H9 (cell line): ENCODE results near the gene SPOP. TPM values are rescaled to one million over a fixed set of nuclear protein-coding genes. Genes with fewer than 3 reads are reported as not detected.

Experiments used
- DNase-seq: peaks from one replicate; pipeline ENCODE4 v3.0.0-alpha.2; 2017
- H2AFZ ChIP-seq: one replicate; pipeline ENCODE4 v1.6.1; 2013; ENCODE audit warnings: mild to moderate bottlenecking, low read length, control low read depth, moderate library complexity
- H2AK5ac ChIP-seq: 2 replicates; pipeline ENCODE4 v1.6.1; 2013; ENCODE audit warnings: low read length, control low read depth, mixed read lengths; ENCODE audit not compliant: insufficient read length
- H2BK120ac ChIP-seq: one replicate; pipeline ENCODE4 v1.6.1; 2013; ENCODE audit warnings: low read depth, mild to moderate bottlenecking, low read length, control low read depth, inconsistent platforms; ENCODE audit not compliant: poor library complexity, severe bottlenecking
- H2BK12ac ChIP-seq: 2 replicates; pipeline ENCODE4 v1.6.1; 2013; ENCODE audit warnings: low read length, control low read depth, mixed read lengths, low read depth; ENCODE audit not compliant: insufficient read length
- H2BK15ac ChIP-seq: 2 replicates; pipeline ENCODE4 v1.6.1; 2013; ENCODE audit warnings: low read depth, low read length, control low read depth
- H2BK20ac ChIP-seq: one replicate; pipeline ENCODE4 v1.6.1; 2013; ENCODE audit warnings: low read depth, mild to moderate bottlenecking, low read length, control low read depth, inconsistent platforms; ENCODE audit not compliant: poor library complexity, severe bottlenecking
- H2BK5ac ChIP-seq: 2 replicates; pipeline ENCODE4 v1.6.1; 2013; ENCODE audit warnings: low read length, control low read depth, mixed read lengths; ENCODE audit not compliant: insufficient read length
- H3K14ac ChIP-seq: 2 replicates; pipeline ENCODE4 v1.6.1; 2013; ENCODE audit warnings: low read length, control low read depth; ENCODE audit not compliant: insufficient read depth
- H3K18ac ChIP-seq: 2 replicates; pipeline ENCODE4 v1.6.1; 2013; ENCODE audit warnings: low read depth, mild to moderate bottlenecking, mixed read lengths, low read length, control low read depth; ENCODE audit not compliant: insufficient read length
- H3K23ac ChIP-seq: 2 replicates; pipeline ENCODE4 v1.6.1; 2013; ENCODE audit warnings: low read length, control low read depth, mixed read lengths, low read depth; ENCODE audit not compliant: insufficient read length
- H3K23me2 ChIP-seq: 2 replicates; pipeline ENCODE4 v1.6.1; 2013; ENCODE audit warnings: low read depth, mild to moderate bottlenecking, mixed read lengths, low read length, control low read depth; ENCODE audit not compliant: insufficient read length, poor library complexity, severe bottlenecking
- H3K27ac ChIP-seq: 2 replicates; pipeline ENCODE4 v1.5.1; 2013; ENCODE audit warnings: low read length, control low read depth, mixed read lengths, low read depth; ENCODE audit not compliant: insufficient read length
- H3K27me3 ChIP-seq: 2 replicates; pipeline ENCODE4 v1.6.1; 2013; ENCODE audit warnings: low read length, control low read depth, inconsistent platforms; ENCODE audit not compliant: insufficient read depth
- H3K4ac ChIP-seq: 2 replicates; pipeline ENCODE4 v1.6.1; 2013; ENCODE audit warnings: low read depth, mild to moderate bottlenecking, control low read depth, inconsistent platforms, low read length, moderate library complexity
- H3K4me1 ChIP-seq: 2 replicates; pipeline ENCODE4 v1.6.1; 2013; ENCODE audit warnings: low read length, control low read depth, inconsistent platforms; ENCODE audit not compliant: insufficient read depth
- H3K4me2 ChIP-seq: 2 replicates; pipeline ENCODE4 v1.6.1; 2013; ENCODE audit warnings: low read length, control low read depth, mixed read lengths; ENCODE audit not compliant: insufficient read length, insufficient read depth
- H3K56ac ChIP-seq: 2 replicates; pipeline ENCODE4 v1.6.1; 2013; ENCODE audit warnings: low read depth, mild to moderate bottlenecking, mixed read lengths, low read length, control low read depth; ENCODE audit not compliant: insufficient read length
- H3K79me1 ChIP-seq: 2 replicates; pipeline ENCODE4 v1.6.1; 2013; ENCODE audit warnings: low read depth, mild to moderate bottlenecking, moderate library complexity, low read length, control low read depth, inconsistent platforms; ENCODE audit not compliant: insufficient read depth, poor library complexity, severe bottlenecking
- H3K79me2 ChIP-seq: 2 replicates; pipeline ENCODE4 v1.6.1; 2013; ENCODE audit warnings: low read length, control low read depth, inconsistent platforms; ENCODE audit not compliant: insufficient read depth
- H3K9ac ChIP-seq: 2 replicates; pipeline ENCODE4 v1.6.1; 2013; ENCODE audit warnings: low read length, control low read depth, mixed read lengths; ENCODE audit not compliant: insufficient read length; ENCODE audit errors: extremely low read depth
- H3K9me3 ChIP-seq: one replicate; pipeline ENCODE4 v1.6.1; 2013; ENCODE audit warnings: low read depth, low read length, inconsistent platforms; ENCODE audit not compliant: control insufficient read depth
- H3T11ph ChIP-seq: one replicate; pipeline ENCODE4 v1.6.1; 2013; ENCODE audit warnings: mild to moderate bottlenecking, low read length, control low read depth, inconsistent platforms
- H4K20me1 ChIP-seq: one replicate; pipeline ENCODE4 v1.6.1; 2013; ENCODE audit not compliant: control insufficient read depth, insufficient read length, insufficient read depth
- H4K5ac ChIP-seq: 2 replicates; pipeline ENCODE4 v1.6.1; 2013; ENCODE audit warnings: low read depth, mild to moderate bottlenecking, mixed read lengths, low read length, control low read depth; ENCODE audit not compliant: insufficient read length
- H4K8ac ChIP-seq: replicated peaks from 2 replicates; pipeline ENCODE4 v1.6.1; 2013; ENCODE audit warnings: low read length, control low read depth, mixed read lengths, low read depth; ENCODE audit not compliant: insufficient read length
- H4K91ac ChIP-seq: 2 replicates; pipeline ENCODE4 v1.6.1; 2013; ENCODE audit warnings: low read depth, mild to moderate bottlenecking, moderate library complexity, mixed read lengths, low read length, control low read depth; ENCODE audit not compliant: insufficient read length
- H3K27ac Mint-ChIP-seq, 3 experiments: 2 replicates in 2 of 3; 3 replicates in 1 of 3; pipeline ENCODE4 v1.8.0; 2020 to 2021; ENCODE audit warnings: mixed read lengths in 3 of 3, mild to moderate bottlenecking in 1 of 3, moderate library complexity in 1 of 3
- H3K27me3 Mint-ChIP-seq: 2 replicates; pipeline ENCODE4 v1.8.0; 2021; ENCODE audit warnings: low read depth, mild to moderate bottlenecking, moderate library complexity, mixed read lengths
- H3K36me3 Mint-ChIP-seq, 3 experiments: 2 replicates in 2 of 3; 3 replicates in 1 of 3; pipeline ENCODE4 v1.8.0; 2020 to 2021; ENCODE audit warnings: low read depth in 3 of 3, mixed read lengths in 3 of 3; ENCODE audit not compliant: insufficient read depth in 1 of 3
- H3K4me1 Mint-ChIP-seq, 2 experiments: 2 replicates each; pipeline ENCODE4 v1.8.0; 2020; ENCODE audit warnings: mixed read lengths in 2 of 2
- H3K4me3 Mint-ChIP-seq, 2 experiments: 2 replicates in 1 of 2; 3 replicates in 1 of 2; pipeline ENCODE4 v1.8.0; 2020 to 2021; ENCODE audit warnings: mild to moderate bottlenecking in 2 of 2, mixed read lengths in 2 of 2, moderate library complexity in 1 of 2
- H3K9me3 Mint-ChIP-seq, 2 experiments: 2 replicates in 1 of 2; 3 replicates in 1 of 2; pipeline ENCODE4 v1.8.0; 2020; ENCODE audit warnings: mild to moderate bottlenecking in 2 of 2, mixed read lengths in 2 of 2, moderate library complexity in 1 of 2
- CTCF ChIP-seq: fragments of 200-600 bp; sonication (generic); conservative IDR thresholded peaks from 3 replicates; pipeline ENCODE4 v1.8.0; 2021; ENCODE audit warnings: antibody characterized with exemption, mild to moderate bottlenecking
- WGBS: extraction: QIAGEN DNeasy Blood & Tissue Kit; methylation state at CpG from one replicate; pipeline ENCODE4 v1.1.7; 2013; ENCODE audit warnings: missing lambda C conversion rate, low lambda C conversion rate, mixed read lengths; ENCODE audit not compliant: insufficient read length; ENCODE audit errors: extremely low coverage; 5-methylcytosine and 5-hydroxymethylcytosine counted together
- total RNA-seq: library from RNA; stranded (reverse); gene quantifications from 2 replicates; pipeline ENCODE4 v1.2.1, GENCODE V29; 2021

The SPOP gene
- total RNA-seq, 1 experiment from 2014 or later = 33.7 TPM

GRCh38 chr17:49630113-49630900 lies 47.6 kb downstream of the SPOP start:
- H3K79me1 ChIP-seq = no peaks in the 10 kb centered on the region
- no CpG with 5 or more reads among the region's 6 CpGs for WGBS
- H4K8ac ChIP-seq = no peak overlapping the region
- Mint-ChIP-seq H3K27ac (0 out of 7 replicates have a peak overlapping the region, but pooled peaks of 1 of the 3 experiments have one; percentile 19), H3K27me3 (no peaks in the 10 kb centered on the region; the same call in 1 of the 2 replicates), H3K9me3 (no peaks in the 10 kb centered on the region), H3K4me3 (no peak overlapping the region), H3K4me1 (peaks cover 26 to 31% of the 10 kb centered on the region in 2 experiments), H3K36me3 (no peaks in the 10 kb centered on the region)
- no peaks in the 10 kb centered on the region for H3K23me2 ChIP-seq
- H3K27ac ChIP-seq = no peak overlapping the region
- H2BK15ac ChIP-seq = no peak overlapping the region
- H3T11ph ChIP-seq = no peak overlapping the region
- H3K4me2 ChIP-seq = no peak overlapping the region
- no peak overlapping the region for H2AK5ac ChIP-seq
- H3K79me2 ChIP-seq = no peaks in the 10 kb centered on the region
- no peak overlapping the region for H2BK12ac ChIP-seq
- no peaks in the 10 kb centered on the region for H4K20me1 ChIP-seq
- no peak overlapping the region for H3K23ac ChIP-seq
- no peak overlapping the region for H3K56ac ChIP-seq
- no peak for DNase-seq
- H4K5ac ChIP-seq = no peak overlapping the region
- TF ChIP-seq CTCF = no peak
- no peak overlapping the region for H2BK20ac ChIP-seq
- H3K4me1 ChIP-seq = no peaks in the 10 kb centered on the region
- H3K14ac ChIP-seq = no peak overlapping the region
- no peaks in the 10 kb centered on the region for H3K9me3 ChIP-seq
- H2BK5ac ChIP-seq = no peak overlapping the region
- no peak overlapping the region for H2BK120ac ChIP-seq
- no peak overlapping the region for H3K9ac ChIP-seq
- H3K4ac ChIP-seq = no peak overlapping the region
- H4K91ac ChIP-seq = no peak overlapping the region
- no peaks in the 10 kb centered on the region for H3K27me3 ChIP-seq
- H3K18ac ChIP-seq = no peak overlapping the region
- H2AFZ ChIP-seq = no peak overlapping the region
